Measurements from ENCODE around the gene SCRN1. TPM values are rescaled to one million over a fixed set of nuclear protein-coding genes. Genes with fewer than 3 reads are reported as not detected.

The SCRN1 gene
- polyA plus RNA-seq, 1 donor from 2014 or later: 130 TPM

GRCh38 chr7:29883462-29884398 lies 105.9 kb downstream of the SCRN1 start:
- Histone ChIP-seq H2AFZ (ENCODE audit: low read depth, low read length) (no peak overlapping the region), H3K27me3 (ENCODE audit: insufficient read depth, low read depth, low read length) (no peaks in the 10 kb centered on the region), H3K4me3 (ENCODE audit: low read length) (no peak overlapping the region), H3F3A (ENCODE audit: insufficient read depth, low read length, poor library complexity, severe bottlenecking) (no peaks in the 10 kb centered on the region), H3K9ac (ENCODE audit: low read length) (no peak overlapping the region), H3K9me3 (ENCODE audit: low read length) (no peaks in the 10 kb centered on the region), H3K36me3 (ENCODE audit: insufficient read depth, low read length) (no peaks in the 10 kb centered on the region), H3K4me2 (ENCODE audit: low read length) (no peak overlapping the region), H3K9me2 (ENCODE audit: insufficient read depth, low read length) (no peaks in the 10 kb centered on the region), H3K79me2 (replicated peaks; ENCODE audit: insufficient read depth, low read length) (no peaks in the 10 kb centered on the region), H4K20me1 (ENCODE audit: insufficient read depth) (no peaks in the 10 kb centered on the region), H3K27ac (ENCODE audit: low read length) (no peak overlapping the region)
- TF ChIP-seq RAD21 (conservative IDR thresholded peaks at IDR 0.05) (no peak), TAF1 (IDR thresholded peaks at IDR 0.05; ENCODE audit: low read depth) (no peak), POLR2AphosphoS5 (IDR thresholded peaks at IDR 0.05) (no peak), EP300 (conservative IDR thresholded peaks at IDR 0.05; ENCODE audit: poor library complexity, severe bottlenecking) (no peak), CTCF (IDR thresholded peaks at IDR 0.05; ENCODE audit: poor library complexity, severe bottlenecking) (no peak), REST (IDR thresholded peaks at IDR 0.05; ENCODE audit: borderline replicate concordance) (no peak), MXI1 (conservative IDR thresholded peaks at IDR 0.05; ENCODE audit: poor library complexity, severe bottlenecking) (no peak), SMC3 (conservative IDR thresholded peaks at IDR 0.05; ENCODE audit: poor library complexity) (no peak), EZH2 (IDR thresholded peaks at IDR 0.05; ENCODE audit: borderline replicate concordance, insufficient read depth, low read length, poor library complexity, severe bottlenecking) (no peak)

GRCh38 chr7:29882481-29882880 lies 107.1 kb downstream of the SCRN1 start:
- H3K27ac ChIP-seq (ENCODE audit: low read length): no peak overlapping the region
- H2AFZ ChIP-seq (ENCODE audit: low read depth, low read length): no peak overlapping the region
- no peaks in the 10 kb centered on the region for H3K36me3 ChIP-seq (ENCODE audit: insufficient read depth, low read length)
- no peaks in the 10 kb centered on the region for H3K9me3 ChIP-seq (ENCODE audit: low read length)
- no peak overlapping the region for H3K4me3 ChIP-seq (ENCODE audit: low read length)
- H3K79me2 ChIP-seq (replicated peaks; ENCODE audit: insufficient read depth, low read length): no peaks in the 10 kb centered on the region
- H3K9ac ChIP-seq (ENCODE audit: low read length): no peak overlapping the region
- H3K4me2 ChIP-seq (ENCODE audit: low read length): no peak overlapping the region
- H3K27me3 ChIP-seq (ENCODE audit: insufficient read depth, low read depth, low read length): no peaks in the 10 kb centered on the region
- no peak for TF ChIP-seq SMC3 (conservative IDR thresholded peaks at IDR 0.05; ENCODE audit: poor library complexity)
- TF ChIP-seq EP300 (conservative IDR thresholded peaks at IDR 0.05; ENCODE audit: poor library complexity, severe bottlenecking): no peak
- TF ChIP-seq TAF1 (IDR thresholded peaks at IDR 0.05; ENCODE audit: low read depth): no peak
- TF ChIP-seq POLR2AphosphoS5 (IDR thresholded peaks at IDR 0.05): no peak
- no peak for TF ChIP-seq REST (IDR thresholded peaks at IDR 0.05; ENCODE audit: borderline replicate concordance)
- no peak for TF ChIP-seq CTCF (IDR thresholded peaks at IDR 0.05; ENCODE audit: poor library complexity, severe bottlenecking)
- no peak for TF ChIP-seq RAD21 (conservative IDR thresholded peaks at IDR 0.05)
- TF ChIP-seq EZH2 (IDR thresholded peaks at IDR 0.05; ENCODE audit: borderline replicate concordance, insufficient read depth, low read length, poor library complexity, severe bottlenecking): no peak
- H3K9me2 ChIP-seq (ENCODE audit: insufficient read depth, low read length): no peaks in the 10 kb centered on the region
- H3F3A ChIP-seq (ENCODE audit: insufficient read depth, low read length, poor library complexity, severe bottlenecking): no peaks in the 10 kb centered on the region
- H4K20me1 ChIP-seq (ENCODE audit: insufficient read depth): no peaks in the 10 kb centered on the region

Measured in neural cell (in vitro differentiated cells).